ENCODE measurements around the gene STARD13.

The STARD13 gene

GRCh38 chr13:33285420-33286124 lies at the start of gene STARD13:
STARD13 (minus strand) TSS chr13:33285755; CDS start chr13:33285638, 117 bp downstream.
- Histone ChIP-seq H3K4me2 (no peak within 1 kb of the TSS), H3K27ac (no peak within 1 kb of the TSS)

GRCh38 chr13:33334831-33335230 lies 49.3 kb upstream of the STARD13 start:
- Histone ChIP-seq H3K4me2 (no peak overlapping the region), H3K27ac (no peak overlapping the region), H3K4me1 (no peaks in the 10 kb centered on the region), H3K36me3 (no peaks in the 10 kb centered on the region), H3K27me3 (no peaks in the 10 kb centered on the region), H3K4me3 (no peak overlapping the region), H3K9me3 (no peaks in the 10 kb centered on the region), H4K20me1 (no peaks in the 10 kb centered on the region), H3K9ac (no peak overlapping the region)
- no peak for TF ChIP-seq Cebpa-rat (IDR thresholded peaks at IDR 0.05)

More at GRCh38 chr13:33285420-33286124, at the start of gene STARD13:
- TF ChIP-seq Cebpa-rat (IDR thresholded peaks at IDR 0.05), result no peak
- 0 out of 2 replicates have a peak, but pooled peaks cover 3% of the 10 kb centered on the region for H3K9me3 ChIP-seq
- H4K20me1 ChIP-seq, result no peaks in the 10 kb centered on the region
- H3K27me3 ChIP-seq, result peaks cover 19% of the 10 kb centered on the region
- H3K36me3 ChIP-seq, result no peaks in the 10 kb centered on the region
- no peaks in the 10 kb centered on the region for H3K4me1 ChIP-seq
- no peak within 1 kb of the TSS for H3K9ac ChIP-seq
- H3K4me3 ChIP-seq, result no peak within 1 kb of the TSS

- no peak overlapping the region for H3K9ac ChIP-seq
- no peak for TF ChIP-seq Cebpa-rat (IDR thresholded peaks at IDR 0.05)
- H3K36me3 ChIP-seq, result no peaks in the 10 kb centered on the region
- H3K27me3 ChIP-seq, result no peaks in the 10 kb centered on the region
- no peak overlapping the region for H3K27ac ChIP-seq
- no peaks in the 10 kb centered on the region for H3K4me1 ChIP-seq
- H3K9me3 ChIP-seq, result no peaks in the 10 kb centered on the region
- no peaks in the 10 kb centered on the region for H4K20me1 ChIP-seq
- no peak overlapping the region for H3K4me3 ChIP-seq
- H3K4me2 ChIP-seq, result no peak overlapping the region
Observed at GRCh38 chr13:33331962-33332361, 46.4 kb upstream of the STARD13 start.

GRCh38 chr13:33330483-33330882 lies 44.9 kb upstream of the STARD13 start:
- no peak overlapping the region for H3K4me2 ChIP-seq
- H3K4me3 ChIP-seq, result no peak overlapping the region
- H3K9ac ChIP-seq, result no peak overlapping the region
- H3K4me1 ChIP-seq, result 0 out of 2 replicates have a peak, but pooled peaks cover 4% of the 10 kb centered on the region
- no peak for TF ChIP-seq Cebpa-rat (IDR thresholded peaks at IDR 0.05)
- H3K9me3 ChIP-seq, result no peaks in the 10 kb centered on the region
- no peaks in the 10 kb centered on the region for H3K36me3 ChIP-seq
- H4K20me1 ChIP-seq, result no peaks in the 10 kb centered on the region
- no peak overlapping the region for H3K27ac ChIP-seq
- no peaks in the 10 kb centered on the region for H3K27me3 ChIP-seq

- Histone ChIP-seq H3K4me1 (peaks cover 9% of the 10 kb centered on the region; the same call in 1 of the 2 replicates), H3K9me3 (no peaks in the 10 kb centered on the region), H3K4me2 (no peak overlapping the region), H3K4me3 (no peak overlapping the region), H3K36me3 (no peaks in the 10 kb centered on the region), H3K27ac (no peak overlapping the region), H4K20me1 (no peaks in the 10 kb centered on the region), H3K9ac (no peak overlapping the region), H3K27me3 (no peaks in the 10 kb centered on the region)
- no peak for TF ChIP-seq Cebpa-rat (IDR thresholded peaks at IDR 0.05)
Observed at GRCh38 chr13:33328701-33329100, 43.1 kb upstream of the STARD13 start.

GRCh38 chr13:33326723-33327122 lies 41.2 kb upstream of the STARD13 start:
- H3K9me3 ChIP-seq, result no peaks in the 10 kb centered on the region
- no peaks in the 10 kb centered on the region for H4K20me1 ChIP-seq
- no peak for TF ChIP-seq Cebpa-rat (IDR thresholded peaks at IDR 0.05)
- no peaks in the 10 kb centered on the region for H3K36me3 ChIP-seq
- H3K4me1 ChIP-seq, result peaks cover 9% of the 10 kb centered on the region; the same call in 1 of the 2 replicates
- no peak overlapping the region for H3K27ac ChIP-seq
- no peaks in the 10 kb centered on the region for H3K27me3 ChIP-seq
- H3K9ac ChIP-seq, result no peak overlapping the region
- no peak overlapping the region for H3K4me2 ChIP-seq
- H3K4me3 ChIP-seq, result no peak overlapping the region

GRCh38 chr13:33326246-33326645 lies 40.7 kb upstream of the STARD13 start:
- no peak overlapping the region for H3K9ac ChIP-seq
- no peak overlapping the region for H3K27ac ChIP-seq
- peaks cover 9% of the 10 kb centered on the region; the same call in 1 of the 2 replicates for H3K4me1 ChIP-seq
- no peaks in the 10 kb centered on the region for H3K36me3 ChIP-seq
- no peaks in the 10 kb centered on the region for H3K9me3 ChIP-seq
- no peak for TF ChIP-seq Cebpa-rat (IDR thresholded peaks at IDR 0.05)
- H3K4me3 ChIP-seq, result no peak overlapping the region
- H3K27me3 ChIP-seq, result no peaks in the 10 kb centered on the region
- 0 out of 2 replicates have a peak overlapping the region, but pooled peaks have one; percentile 16 for H3K4me2 ChIP-seq
- no peaks in the 10 kb centered on the region for H4K20me1 ChIP-seq

GRCh38 chr13:33323801-33324510 lies 38.4 kb upstream of the STARD13 start:
- Histone ChIP-seq H3K4me3 (no peak overlapping the region), H3K36me3 (no peaks in the 10 kb centered on the region), H3K4me2 (no peak overlapping the region), H3K27ac (no peak overlapping the region), H3K4me1 (peaks cover 9% of the 10 kb centered on the region; the same call in 1 of the 2 replicates), H3K27me3 (no peaks in the 10 kb centered on the region), H4K20me1 (no peaks in the 10 kb centered on the region), H3K9ac (no peak overlapping the region), H3K9me3 (no peaks in the 10 kb centered on the region)
- TF ChIP-seq Cebpa-rat (IDR thresholded peaks at IDR 0.05), result no peak

GRCh38 chr13:33322965-33323668 lies 37.6 kb upstream of the STARD13 start:
- no peaks in the 10 kb centered on the region for H3K27me3 ChIP-seq
- H3K27ac ChIP-seq, result no peak overlapping the region

GRCh38 chr13:33322543-33322809 lies 36.9 kb upstream of the STARD13 start:
- TF ChIP-seq Cebpa-rat (IDR thresholded peaks at IDR 0.05), result no peak
- Histone ChIP-seq H3K9me3 (no peaks in the 10 kb centered on the region), H3K4me1 (peaks cover 9% of the 10 kb centered on the region; the same call in 1 of the 2 replicates), H3K4me2 (no peak overlapping the region), H3K27ac (no peak overlapping the region), H3K27me3 (no peaks in the 10 kb centered on the region), H4K20me1 (no peaks in the 10 kb centered on the region), H3K9ac (no peak overlapping the region), H3K36me3 (no peaks in the 10 kb centered on the region), H3K4me3 (no peak overlapping the region)

More at GRCh38 chr13:33322965-33323668, 37.6 kb upstream of the STARD13 start:
- Histone ChIP-seq H3K4me3 (no peak overlapping the region), H3K9me3 (no peaks in the 10 kb centered on the region), H3K9ac (no peak overlapping the region), H4K20me1 (no peaks in the 10 kb centered on the region), H3K4me2 (no peak overlapping the region), H3K4me1 (peaks cover 9% of the 10 kb centered on the region; the same call in 1 of the 2 replicates), H3K36me3 (no peaks in the 10 kb centered on the region)
- no peak for TF ChIP-seq Cebpa-rat (IDR thresholded peaks at IDR 0.05)

Data from BLaER1 (cell line).